Heart right ventricle (tissue), 16 donors: ENCODE data around the gene MFRP. TPM values are rescaled to one million over a fixed set of nuclear protein-coding genes. Genes with fewer than 3 reads are reported as not detected.

Experiments used
- ATAC-seq, 8 donors: fragments of 200-7000 bp; cut with Tn5 transposase; one replicate each; pipeline ENCODE4 v1.9.1; 2020; ENCODE audit warnings: mild to moderate bottlenecking in 8 of 8, moderate library complexity in 8 of 8, moderate number of reproducible peaks in 1 of 8
- DNase-seq, 2 donors: peaks; one replicate each; pipeline ENCODE4 v3.0.0-alpha.2; 2020
- H3K27ac ChIP-seq, 10 donors: fragments of 200-600 bp; sonication (generic) in 2 of 10; one replicate each; pipeline versions ENCODE4 v1.5.0 to v1.8.0; 2020 to 2022; ENCODE audit warnings: mild to moderate bottlenecking in 3 of 10
- H3K27me3 ChIP-seq, 7 donors: fragments of 200-600 bp; one replicate each; pipeline ENCODE4 v1.8.0; 2021 to 2022; ENCODE audit warnings: mild to moderate bottlenecking in 2 of 7
- H3K36me3 ChIP-seq, 9 donors: fragments of 200-600 bp; sonication (generic) in 1 of 9; one replicate each; pipeline versions ENCODE4 v1.5.0 to v1.8.0; 2020 to 2022; ENCODE audit warnings: mild to moderate bottlenecking in 2 of 9
- H3K4me1 ChIP-seq, 9 donors: fragments of 200-600 bp; sonication (generic) in 1 of 9; one replicate each; pipeline versions ENCODE4 v1.5.0 to v1.8.0; 2020 to 2022; ENCODE audit warnings: mild to moderate bottlenecking in 4 of 9
- H3K4me3 ChIP-seq, 10 donors: fragments of 200-600 bp; sonication (generic) in 2 of 10; one replicate each; pipeline versions ENCODE4 v1.5.0 to v1.8.0; 2020 to 2022; ENCODE audit warnings: mild to moderate bottlenecking in 7 of 10, moderate library complexity in 2 of 10
- H3K9me3 ChIP-seq, 11 donors: fragments of 200-600 bp in 10 of 11; sonication (generic) in 2 of 11; one replicate each; pipeline versions ENCODE4 v1.5.0 to v1.8.0; 2013 to 2022; ENCODE audit warnings: mild to moderate bottlenecking in 2 of 11, control low read depth in 1 of 11, moderate library complexity in 1 of 11
- CTCF ChIP-seq, 9 donors: fragments of 200-600 bp; sonication (generic) in 2 of 9; IDR thresholded peaks; one replicate each; pipeline versions ENCODE4 v1.5.0 to v1.8.0; 2021 to 2022; ENCODE audit warnings: antibody characterized with exemption in 9 of 9, mild to moderate bottlenecking in 5 of 9, moderate library complexity in 1 of 9
- WGBS, 2 donors: extraction: QIAGEN DNeasy Blood & Tissue Kit; methylation state at CpG; one replicate each; pipeline ENCODE4 v1.1.7; 2013; ENCODE audit warnings: inconsistent platforms in 1 of 2; 5-methylcytosine and 5-hydroxymethylcytosine counted together
- intact Hi-C, 10 donors: fragments of 100-400 bp; cut with DNase I; formaldehyde crosslinking; loops; one replicate each; pipeline versions ENCODE4 v1.11.1 to v1.14.2; 2022
- polyA plus RNA-seq, 2 donors: library from polyadenylated mRNA; stranded (reverse); fragments of 200-250 nt; gene quantifications; one replicate each; pipeline ENCODE4 v1.2.3, GENCODE V29; 2013
- total RNA-seq, 10 donors: library from RNA; stranded (reverse); fragmentation: NEBNext Ultra II Directional in 3 of 10; extraction: Animal tissue kit (Norgen Biotek cat#: 25700) in 3 of 10; gene quantifications; one replicate each; pipeline versions ENCODE4 v1.2.1 to v1.2.4, GENCODE V29; 2021 to 2023
- donor health status: Arrhythmogenic right ventricular cardiomyopathy.
- donor health status: ischemic (EF 13 %, LVEDD 7.1; RV severe dilation, severe dysfunction).
- donor health status: healthy with polysubstance abuse.
- donor health status: DM: no; HTN: yes; CAD: no.
- donor health status: DM: no; HTN: no; CAD: no.
- donor health status: ischemic (EF 25% LVEDD 6.9; RV normal size, moderate dysfunction).
- donor health status: ischemic (EF 25% LVEDD 5.7; RV mildly dilated, moderate dysfunction).
- donor health status: healthy.
- donor health status: DM: yes; HTN: yes; CAD: no.
- donor health status: Ischemic cardiomyopathy.
- donor health status: ischemic (EF 35%, LVEDD 5.7; RV mildly dilated, moderate dysfunction).
- donor health status: nonischemic (EF 11% LVEDD 7.7; RV severe dilation, severe dysfunction).
- donor health status: DM: yes; HTN: yes; CAD: no.
- donor health status: PGD.
- donor health status: ischemic (EF 29% LVEDD 5.4; RV normal size, mild dysfunction).
- donor health status: nonischemic (EF 23%, LVEDD 6.1; RV moderate dilation, normal function).

Gene MFRP
- total and polyA plus RNA-seq, 12 donors, result 0.04 TPM; not detected in 11

- TF ChIP-seq CTCF (IDR thresholded peaks at IDR 0.05), result no peak
- ATAC-seq (peak in 5 of 8 donors; percentile 4 to 51 (median 19)), DNase-seq (peak in 1 of 2 donors; percentile 64)
- Histone ChIP-seq H3K4me1 (peaks cover 11 to 94% (median 70%) of the 10 kb centered on the region in 9 donors), H3K27ac (peak overlapping the region; percentile 85 to 99 (median 92)), H3K36me3 (peaks cover 0 to 19% (median 8%) of the 10 kb centered on the region in 9 donors), H3K27me3 (peaks cover 0 to 72% (median 0%) of the 10 kb centered on the region in 7 donors), H3K4me3 (peak overlapping the region in 6 of 10 donors; percentile 13 to 84 (median 66)), H3K9me3 (no peaks in the 10 kb centered on the region)
- 51 to 53% methylated on average over 22 of the region's 22 CpGs for WGBS, 2 donors
- intact Hi-C loops, result loop anchor here in 2 of 10 donors (5.0 to 10.0 kb wide), 2 partner anchors 111 to 224 kb away; partner anchors contain the start of gene CBL (in 1 of the 2)
These were observed 28.0 kb downstream of the MFRP start for GRCh38 chr11:119318240-119319135.

GRCh38 chr11:119317592-119318239, 28.8 kb downstream of the MFRP start:
- intact Hi-C loops, result loop anchor here in 2 of 10 donors (5.0 to 10.0 kb wide), 2 partner anchors 110 to 223 kb away; partner anchors contain the start of gene CBL (in 1 of the 2)
- DNase-seq (no peak), ATAC-seq (no peak)
- Histone ChIP-seq H3K27me3 (peaks cover 0 to 72% (median 0%) of the 10 kb centered on the region in 7 donors), H3K4me3 (peak overlapping the region; percentile 10 to 94 (median 80)), H3K4me1 (peaks cover 11 to 90% (median 70%) of the 10 kb centered on the region in 9 donors), H3K36me3 (peaks cover 0 to 26% (median 11%) of the 10 kb centered on the region in 9 donors), H3K9me3 (no peaks in the 10 kb centered on the region), H3K27ac (peak overlapping the region; percentile 85 to 99 (median 92))
- no peak for TF ChIP-seq CTCF (IDR thresholded peaks at IDR 0.05)
- 38 to 47% methylated on average over 14 of the region's 14 CpGs for WGBS, 2 donors

GRCh38 chr11:119316729-119317591, 29.5 kb downstream of the MFRP start, which contains the start of gene MCAM:
MCAM (minus strand) TSS chr11:119317130; CDS start chr11:119317101, 29 bp downstream.
- Histone ChIP-seq H3K4me3 (peak within 1 kb of the TSS; percentile 53 to 94 (median 80)), H3K27me3 (peaks cover 0 to 72% (median 0%) of the 10 kb centered on the region in 7 donors), H3K36me3 (peaks cover 0 to 34% (median 18%) of the 10 kb centered on the region in 9 donors), H3K9me3 (no peaks in the 10 kb centered on the region), H3K4me1 (peaks cover 11 to 82% (median 63%) of the 10 kb centered on the region in 9 donors), H3K27ac (peak within 1 kb of the TSS; percentile 85 to 99 (median 92))
- ATAC-seq (peak; percentile 12 to 45 (median 24)), DNase-seq (peak; percentile 58 to 62)
- no peak for TF ChIP-seq CTCF (IDR thresholded peaks at IDR 0.05)
- intact Hi-C loops, result loop anchor here in 2 of 10 donors (5.0 to 10.0 kb wide), 2 partner anchors 110 to 222 kb away; partner anchors contain the start of gene CBL (in 1 of the 2)
- 0 to 1% methylated on average over 71 to 74 of the region's 74 CpGs for WGBS, 2 donors
